Endothelial cell of umbilical vein (primary cell): ENCODE results near the gene GLDC. TPM values are rescaled to one million over a fixed set of nuclear protein-coding genes. Genes with fewer than 3 reads are reported as not detected.

Experiments
- BruUV-seq: library from RNA; stranded (reverse); fragments of 400-500 nt; replicated peaks from 2 replicates; lab custom pipeline; 2021; lab: Mats Ljungman, UMichigan
- CTCF ChIA-PET: fragments of 300-600, 350-600 bp; sonication (Branson Sonifier 250); formaldehyde crosslinking; loops from one replicate; lab custom pipeline; 2021; ENCODE audit warnings: antibody characterized with exemption, inconsistent platforms; lab: Charles Lee
- POLR2A ChIA-PET: fragments of 300-600, 350-600 bp; sonication (Branson Sonifier 250); formaldehyde crosslinking; loops from one replicate; lab custom pipeline; 2021; ENCODE audit warnings: antibody characterized with exemption, inconsistent platforms; lab: Charles Lee
- DNase-seq: peaks from one replicate; pipeline ENCODE4 v3.0.0-alpha.2; 2011; ENCODE audit warnings: low read depth, low spot score
- FAIRE-seq: peaks from 2 replicates; lab custom pipeline; 2011; peaks lifted over from hg19 to GRCh38; lab: Jason Lieb, UNC
- H2AFZ ChIP-seq: 2 replicates; pipeline ENCODE4 v1.6.0; 2012; ENCODE audit warnings: low read depth, low read length, control low read depth, inconsistent platforms
- H3K27ac ChIP-seq: 2 replicates; pipeline ENCODE4 v1.5.1; 2011; ENCODE audit warnings: low read depth, mild to moderate bottlenecking, control low read depth, low read length, moderate library complexity; ENCODE audit not compliant: insufficient read depth
- H3K27me3 ChIP-seq, 2 experiments: 2 replicates each; pipeline versions ENCODE4 v1.6.0 to v1.6.1; 2011; ENCODE audit warnings: low read length in 2 of 2, mixed read lengths in 1 of 2; ENCODE audit not compliant: control insufficient read depth in 2 of 2, insufficient read depth in 2 of 2
- H3K36me3 ChIP-seq, 2 experiments: 2 replicates in 1 of 2; 3 replicates in 1 of 2; pipeline ENCODE4 v1.5.1; 2011; ENCODE audit warnings: low read length in 2 of 2, mild to moderate bottlenecking in 1 of 2, moderate library complexity in 1 of 2; ENCODE audit not compliant: control insufficient read depth in 2 of 2, insufficient read depth in 2 of 2; ENCODE audit errors: extremely low read depth in 1 of 2
- H3K4me1 ChIP-seq: 3 replicates; pipeline ENCODE4 v1.5.1; 2011; ENCODE audit warnings: mild to moderate bottlenecking, low read length; ENCODE audit not compliant: control insufficient read depth, insufficient read depth; ENCODE audit errors: extremely low read depth
- H3K4me2 ChIP-seq: 2 replicates; pipeline ENCODE4 v1.6.1; 2011; ENCODE audit warnings: low read length, control low read depth, mixed read lengths; ENCODE audit not compliant: insufficient read depth
- H3K4me3 ChIP-seq, 3 experiments: fragments of 200-600 bp in 1 of 3; sonication (generic), shearing (Covaris generic) in 1 of 3; replicated peaks in 1 of 3; 2 replicates each; pipeline ENCODE4 v1.5.1; 2011 to 2016; ENCODE audit warnings: control low read depth in 3 of 3, low read length in 3 of 3, mild to moderate bottlenecking in 2 of 3, inconsistent platforms in 1 of 3, low read depth in 1 of 3, moderate library complexity in 1 of 3; ENCODE audit not compliant: insufficient read depth in 1 of 3
- H3K79me2 ChIP-seq: 2 replicates; pipeline ENCODE4 v1.6.0; 2012; ENCODE audit warnings: low read length, inconsistent platforms; ENCODE audit not compliant: control insufficient read depth, insufficient read depth
- H3K9ac ChIP-seq: replicated peaks from 2 replicates; pipeline ENCODE3; 2011; ENCODE audit warnings: low read length, control low read depth; ENCODE audit not compliant: insufficient read depth; ENCODE audit errors: extremely low read depth
- H3K9me1 ChIP-seq: replicated peaks from 3 replicates; pipeline ENCODE4 v1.6.0; 2011; ENCODE audit warnings: mild to moderate bottlenecking, low read length; ENCODE audit not compliant: control insufficient read depth, insufficient read depth; ENCODE audit errors: extremely low read depth
- H3K9me3 ChIP-seq: replicated peaks from 2 replicates; pipeline ENCODE4 v1.5.1; 2012; ENCODE audit warnings: low read length, inconsistent platforms; ENCODE audit not compliant: control insufficient read depth, insufficient read depth
- H4K20me1 ChIP-seq: replicated peaks from 2 replicates; pipeline ENCODE3; 2011; ENCODE audit warnings: mild to moderate bottlenecking, low read length; ENCODE audit not compliant: control insufficient read depth, insufficient read depth; ENCODE audit errors: extremely low read depth
- EZH2 ChIP-seq: IDR thresholded peaks from 2 replicates; pipeline ENCODE4 v1.6.1; 2012; ENCODE audit warnings: borderline replicate concordance, low read depth, mild to moderate bottlenecking, moderate library complexity, low read length, inconsistent platforms; ENCODE audit not compliant: severe bottlenecking
- FOS ChIP-seq: IDR thresholded peaks from 2 replicates; pipeline ENCODE4 v1.6.1; 2011; ENCODE audit warnings: mild to moderate bottlenecking, low read length, moderate library complexity, borderline replicate concordance; ENCODE audit not compliant: insufficient read depth
- GATA2 ChIP-seq: IDR thresholded peaks from 2 replicates; pipeline ENCODE4 v1.7.0; 2011; ENCODE audit warnings: low read depth, mild to moderate bottlenecking, moderate library complexity, mixed read lengths, low read length; ENCODE audit not compliant: insufficient read length, insufficient read depth
- JUN ChIP-seq: IDR thresholded peaks from 2 replicates; pipeline ENCODE4 v1.6.1; 2011; ENCODE audit warnings: borderline replicate concordance, low read depth; ENCODE audit not compliant: insufficient read length, insufficient read depth
- MYC ChIP-seq: IDR thresholded peaks from one replicate; pipeline ENCODE4 v1.6.1; 2011; ENCODE audit warnings: mild to moderate bottlenecking, low read depth, low read length
- POLR2A ChIP-seq: IDR thresholded peaks from 2 replicates; pipeline ENCODE4 v1.6.1; 2012; ENCODE audit warnings: low read depth, mild to moderate bottlenecking, control low read depth, low read length
- POLR2AphosphoS5 ChIP-seq: IDR thresholded peaks from 2 replicates; pipeline ENCODE4 v1.6.1; 2012; ENCODE audit warnings: low read depth, mild to moderate bottlenecking, control low read depth, low read length, moderate library complexity; ENCODE audit not compliant: insufficient read depth
- dilution Hi-C: fragments of 300-500 bp; cut with MboI; formaldehyde crosslinking; loops from one replicate; pipeline ENCODE4 v1.15.0; 2019; ENCODE audit warnings: low sequenced_read_pairs; ENCODE audit not compliant: extremely low pct_ligation_motif_present
- intact Hi-C: fragments of 100-400 bp; cut with micrococcal nuclease; formaldehyde crosslinking; loops from one replicate; pipeline ENCODE4 v1.10.0; 2022
- polyA plus RNA-seq, 4 experiments: library from polyadenylated mRNA; depleted of rRNA in 3 of 4; stranded (reverse) in 3 of 4; unstranded in 1 of 4; fragments of >200 nt; gene quantifications; 2 replicates each; pipeline versions ENCODE4 v1.2.1 to v1.2.3, GENCODE V29; 2011 to 2012; ENCODE audit warnings: missing spikeins in 1 of 4
- total RNA-seq: library from RNA; stranded (reverse); gene quantifications from 2 replicates; pipeline ENCODE4 v1.2.3, GENCODE V29; 2021
- TF ChIP-seq, protein P1 (sequence below), 2 donors: IDR thresholded peaks; 1 replicate in 1 of 2; 2 replicates in 1 of 2; pipeline ENCODE4 v1.5.1; 2011; ENCODE audit warnings: low read length in 2 of 2, mild to moderate bottlenecking in 2 of 2, moderate library complexity in 2 of 2, control low read depth in 1 of 2, inconsistent platforms in 1 of 2, low read depth in 1 of 2; ENCODE audit not compliant: insufficient read depth in 1 of 2; ENCODE audit errors: extremely low read depth in 1 of 2
- TF ChIP-seq, protein P2 (sequence below): IDR thresholded peaks from 2 replicates; pipeline ENCODE4 v1.6.1; 2011; ENCODE audit not compliant: insufficient read depth, insufficient read length

GLDC gene
- total and polyA plus RNA-seq, 2 donors (not counting 3 experiments of a cell fraction or from before 2014, with no cell fraction given) = 1.8 to 2.6 TPM

DNA sequence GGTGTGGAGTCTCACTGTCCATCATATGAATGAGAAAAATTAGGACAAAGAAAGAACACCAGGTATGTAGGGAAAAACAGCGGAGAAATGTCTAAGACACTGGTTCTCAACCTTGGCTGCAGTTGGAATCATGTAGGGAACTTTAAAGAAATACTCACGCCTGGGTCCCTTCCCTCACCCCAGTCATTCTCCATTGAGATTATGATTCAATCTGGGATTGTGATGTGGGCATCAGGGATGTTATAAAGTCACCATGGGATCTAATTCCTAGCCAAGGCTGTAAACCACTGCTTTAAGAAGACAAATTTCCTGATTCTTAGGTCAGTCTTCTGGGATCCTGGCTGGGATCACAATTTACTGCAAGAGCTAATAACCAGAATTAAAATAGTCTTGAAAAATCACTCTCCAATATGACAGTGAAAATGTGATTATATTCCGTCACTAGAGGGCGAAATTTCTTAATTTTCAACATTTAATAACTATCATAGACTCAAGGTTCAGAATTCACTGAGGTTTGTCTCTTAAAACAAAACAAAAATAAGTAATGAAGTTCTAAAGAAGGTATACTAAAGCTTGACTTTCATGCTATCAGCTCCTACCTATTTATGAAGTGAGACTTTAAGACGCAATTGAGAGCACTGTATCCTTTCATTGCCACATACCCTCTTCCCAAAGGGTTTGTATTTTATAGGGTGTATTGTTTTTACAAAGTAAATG is 60.5 kb downstream of the GLDC start:
- BruUV-seq = no TSS peak
- H2AFZ ChIP-seq = no peak overlapping the region
- peak; percentile 78 for FAIRE-seq
- TF ChIP-seq GATA2 = no peak
- TF ChIP-seq, protein P1, sequence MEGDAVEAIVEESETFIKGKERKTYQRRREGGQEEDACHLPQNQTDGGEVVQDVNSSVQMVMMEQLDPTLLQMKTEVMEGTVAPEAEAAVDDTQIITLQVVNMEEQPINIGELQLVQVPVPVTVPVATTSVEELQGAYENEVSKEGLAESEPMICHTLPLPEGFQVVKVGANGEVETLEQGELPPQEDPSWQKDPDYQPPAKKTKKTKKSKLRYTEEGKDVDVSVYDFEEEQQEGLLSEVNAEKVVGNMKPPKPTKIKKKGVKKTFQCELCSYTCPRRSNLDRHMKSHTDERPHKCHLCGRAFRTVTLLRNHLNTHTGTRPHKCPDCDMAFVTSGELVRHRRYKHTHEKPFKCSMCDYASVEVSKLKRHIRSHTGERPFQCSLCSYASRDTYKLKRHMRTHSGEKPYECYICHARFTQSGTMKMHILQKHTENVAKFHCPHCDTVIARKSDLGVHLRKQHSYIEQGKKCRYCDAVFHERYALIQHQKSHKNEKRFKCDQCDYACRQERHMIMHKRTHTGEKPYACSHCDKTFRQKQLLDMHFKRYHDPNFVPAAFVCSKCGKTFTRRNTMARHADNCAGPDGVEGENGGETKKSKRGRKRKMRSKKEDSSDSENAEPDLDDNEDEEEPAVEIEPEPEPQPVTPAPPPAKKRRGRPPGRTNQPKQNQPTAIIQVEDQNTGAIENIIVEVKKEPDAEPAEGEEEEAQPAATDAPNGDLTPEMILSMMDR (IDR thresholded peaks at IDR 0.05; ENCODE audit: extremely low read depth in 1 of 2, insufficient read depth in 1 of 2, low read depth in 1 of 2, low read length in 2 of 2) = peak; percentile 16 to 23
- POLR2A ChIA-PET = no interaction called here
- H4K20me1 ChIP-seq = no peaks in the 10 kb centered on the region
- dilution Hi-C loops = no loop called here
- H3K9me3 ChIP-seq = no peaks in the 10 kb centered on the region
- CTCF ChIA-PET = interaction anchor here (0.6 to 1.8 kb wide), 33 partner anchors 8 to 786 kb away, joined by 3 to 38 read pairs (median 4); no protein-coding TSS in a partner anchor
- H3K4me3 ChIP-seq = no peak overlapping the region
- no peak overlapping the region for H3K4me2 ChIP-seq
- H3K79me2 ChIP-seq = no peaks in the 10 kb centered on the region
- H3K9me1 ChIP-seq = no peaks in the 10 kb centered on the region
- H3K9ac ChIP-seq = no peak overlapping the region
- H3K27ac ChIP-seq = no peak overlapping the region
- H3K27me3 ChIP-seq = peaks cover 0 to 2% of the 10 kb centered on the region in 2 experiments
- DNase-seq = peak; percentile 58
- H3K36me3 ChIP-seq = no peaks in the 10 kb centered on the region
- no peaks in the 10 kb centered on the region for H3K4me1 ChIP-seq
- intact Hi-C loops = loop anchor here (1.0 to 5.0 kb wide), 4 partner anchors 82 to 231 kb away; no protein-coding TSS in a partner anchor

DNA sequence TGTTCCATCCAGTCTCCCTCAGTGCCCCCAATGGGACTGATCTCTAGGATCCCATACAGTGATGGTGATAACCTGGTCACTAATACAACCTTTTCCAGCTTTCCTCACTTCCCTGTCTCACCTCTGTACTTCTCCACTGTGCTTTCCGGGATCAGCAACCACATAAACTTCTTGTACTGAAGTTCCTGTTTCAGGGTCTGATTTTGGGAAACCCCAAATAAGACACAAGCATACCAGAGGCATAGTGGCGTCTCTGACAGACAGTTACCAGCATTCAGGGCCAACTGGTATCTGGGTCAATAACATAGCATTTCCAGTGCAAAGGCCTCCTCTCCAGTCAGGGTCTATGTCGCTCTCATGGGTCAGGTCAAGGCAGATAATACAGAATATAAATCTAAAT is 64.3 kb downstream of the GLDC start:
- H3K36me3 ChIP-seq = no peaks in the 10 kb centered on the region
- no peaks in the 10 kb centered on the region for H4K20me1 ChIP-seq
- ChIA-PET POLR2A (no interaction called here), CTCF (interaction anchor here (0.8 to 2.2 kb wide), 4 partner anchors 86 to 226 kb away, joined by 3 to 10 read pairs (median 4); no protein-coding TSS in a partner anchor)
- no peak overlapping the region for H3K4me2 ChIP-seq
- no peaks in the 10 kb centered on the region for H3K9me1 ChIP-seq
- no peaks in the 10 kb centered on the region for H3K79me2 ChIP-seq
- no TSS peak for BruUV-seq
- TF ChIP-seq POLR2A (no peak), EZH2 (no peak), MYC (no peak), POLR2AphosphoS5 (no peak), JUN (no peak), GATA2 (no peak), FOS (no peak)
- TF ChIP-seq, protein P1 (IDR thresholded peaks at IDR 0.05; ENCODE audit: extremely low read depth in 1 of 2, insufficient read depth in 1 of 2, low read depth in 1 of 2, low read length in 2 of 2) = no peak
- TF ChIP-seq, protein P2, sequence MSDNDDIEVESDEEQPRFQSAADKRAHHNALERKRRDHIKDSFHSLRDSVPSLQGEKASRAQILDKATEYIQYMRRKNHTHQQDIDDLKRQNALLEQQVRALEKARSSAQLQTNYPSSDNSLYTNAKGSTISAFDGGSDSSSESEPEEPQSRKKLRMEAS = no peak
- dilution Hi-C loops (no loop called here), intact Hi-C loops (no loop called here)
- peaks cover 0 to 7% of the 10 kb centered on the region in 2 experiments for H3K27me3 ChIP-seq
- H3K9ac ChIP-seq = no peak overlapping the region
- H3K4me3 ChIP-seq = no peak overlapping the region
- FAIRE-seq (no peak), DNase-seq (no peak)
- no peaks in the 10 kb centered on the region for H3K9me3 ChIP-seq
- H2AFZ ChIP-seq = no peak overlapping the region
- H3K27ac ChIP-seq = no peak overlapping the region
- no peaks in the 10 kb centered on the region for H3K4me1 ChIP-seq
